HL-60/S4 (cell line): ENCODE measurements around the gene ADK.
"Not testable (repeated sequence)": the region's sequence is repeated elsewhere in the genome, so short reads cannot be mapped to it uniquely, and the experiment has no call there.

Experiments used
- in situ Hi-C: fragments of 300-500 bp; cut with MboI; formaldehyde crosslinking; loops from 2 replicates; pipeline ENCODE4 v1.14.3; 2022; ENCODE audit warnings: low sequenced_read_pairs

ADK gene

DNA sequence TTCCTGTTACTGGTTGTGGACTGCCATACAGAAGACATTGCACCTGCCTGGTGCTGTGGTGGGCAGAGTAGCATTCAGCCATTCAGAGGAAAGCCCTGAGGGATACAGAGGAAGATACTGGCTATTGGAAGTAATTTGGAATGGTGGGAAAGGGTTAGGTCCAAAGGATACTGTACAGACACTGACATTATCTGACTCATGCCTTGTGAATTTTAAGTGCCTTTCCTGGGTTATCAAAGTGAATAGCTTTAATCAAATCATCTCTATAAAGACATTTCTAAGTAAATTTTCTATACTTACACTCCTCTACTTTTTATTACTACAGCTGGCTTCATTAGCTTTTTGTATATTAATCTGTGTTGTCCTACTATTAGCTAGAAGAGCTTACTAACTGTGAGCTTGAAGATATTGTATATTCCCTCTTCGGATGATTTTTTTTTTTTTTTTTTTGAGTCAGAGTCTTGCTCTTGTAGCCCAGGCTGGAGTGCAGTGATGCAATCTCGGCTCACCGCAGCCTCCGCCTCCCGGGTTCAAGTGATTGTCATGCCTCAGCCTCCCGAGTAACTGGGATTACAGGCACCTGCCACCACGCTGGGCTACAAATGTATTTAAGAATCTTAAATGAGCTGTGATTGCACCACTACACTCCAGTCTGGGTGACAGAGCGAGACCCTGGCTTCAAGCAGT, 186.5 kb downstream of the ADK start:
- in situ Hi-C loops = no loop called here

DNA sequence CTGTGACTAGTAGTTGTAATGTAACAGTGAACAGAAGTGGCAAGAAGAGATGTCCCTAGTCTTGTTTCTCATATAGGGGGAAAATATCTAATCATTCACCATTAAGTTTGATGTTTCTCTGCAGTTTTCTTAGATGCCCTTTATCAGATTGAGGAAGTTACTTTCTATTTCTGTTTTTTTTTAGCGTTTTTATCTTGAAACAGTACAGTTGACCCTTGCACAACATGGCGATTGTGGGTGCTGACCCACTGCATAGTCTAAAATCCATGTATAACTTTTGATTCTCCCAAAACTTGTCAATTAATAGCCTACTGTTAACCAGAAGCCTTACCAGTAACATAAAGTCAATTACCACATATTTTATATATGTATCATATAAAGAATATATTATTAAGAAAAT, 192.0 kb downstream of the ADK start:
- in situ Hi-C loops = no loop called here

DNA sequence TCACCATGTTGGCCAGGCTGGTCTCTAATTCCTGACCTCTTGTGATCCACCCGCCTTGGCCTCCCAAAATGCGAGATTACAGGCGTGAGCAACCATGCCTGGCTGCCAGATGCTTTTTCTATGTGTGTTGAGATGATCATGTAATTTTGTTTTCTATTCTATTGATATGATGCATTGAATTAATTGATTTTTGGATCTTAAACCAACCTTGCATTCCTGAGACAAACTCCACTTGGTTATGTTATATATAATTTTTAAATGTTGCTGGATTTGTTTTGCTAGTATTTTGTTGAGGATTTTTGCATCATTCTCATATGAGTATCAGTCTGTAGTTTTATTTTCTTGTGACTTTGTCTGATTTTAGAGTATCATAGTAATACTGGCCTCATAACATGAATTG, 192.8 kb downstream of the ADK start:
- in situ Hi-C loops = no loop called here

DNA sequence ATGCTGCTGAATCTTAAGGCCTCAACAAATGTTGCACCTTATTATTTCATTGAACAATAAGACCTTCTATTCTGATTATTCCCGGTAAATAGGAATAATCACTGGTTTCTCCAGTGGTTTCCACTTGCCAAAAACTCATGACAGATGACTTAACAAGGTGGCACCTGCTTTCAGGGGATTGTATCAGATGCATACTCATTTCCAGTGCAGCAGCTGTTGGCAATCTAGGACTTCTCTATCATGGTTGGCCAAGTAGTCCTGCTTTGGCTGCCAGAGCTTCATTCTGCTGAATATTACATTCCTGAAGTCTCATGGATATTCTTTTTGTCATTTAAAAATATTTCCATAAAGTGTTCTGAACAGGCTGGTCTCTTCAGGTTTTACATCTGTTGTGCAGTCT, 193.3 kb downstream of the ADK start:
- in situ Hi-C loops = no loop called here

DNA sequence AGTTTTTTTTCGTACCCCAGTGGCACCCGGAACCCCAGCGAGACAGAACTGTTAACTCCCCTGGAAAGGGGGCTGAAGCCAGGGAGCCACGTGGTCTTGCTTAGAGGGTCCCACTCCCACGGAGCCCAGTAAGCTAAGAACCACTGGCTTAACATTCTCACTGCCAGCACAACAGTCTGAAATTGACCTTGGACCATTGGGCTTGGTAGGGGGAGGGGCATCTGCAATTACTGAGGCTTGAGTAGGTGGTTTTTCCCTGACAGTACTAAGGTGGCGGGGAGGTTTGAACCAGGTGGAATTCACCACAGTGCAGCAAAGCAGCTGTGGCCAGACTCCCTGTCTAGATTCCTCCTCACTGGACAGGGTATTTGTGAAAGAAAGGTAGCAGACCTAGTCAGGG, 196.5 kb downstream of the ADK start:
- in situ Hi-C loops = no loop called here

DNA sequence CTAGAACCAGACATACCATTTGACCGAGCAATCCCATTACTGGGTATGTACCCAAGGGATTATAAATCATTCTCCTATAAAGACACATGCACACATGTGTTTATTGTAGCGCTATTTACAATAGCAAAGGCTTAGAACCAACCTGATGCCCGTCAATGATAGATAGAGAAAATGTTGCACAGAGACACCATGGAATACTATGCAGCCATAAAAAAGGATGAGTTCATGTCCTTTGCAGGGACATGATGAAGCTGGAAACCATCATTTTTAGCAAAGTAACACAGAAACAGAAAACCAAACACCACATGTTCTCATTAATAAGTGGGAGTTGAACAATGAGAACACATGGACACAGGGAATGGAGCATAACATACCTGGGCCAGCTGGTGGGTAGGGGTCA, 202.0 kb downstream of the ADK start:
- in situ Hi-C loops = not testable (repeated sequence)

DNA sequence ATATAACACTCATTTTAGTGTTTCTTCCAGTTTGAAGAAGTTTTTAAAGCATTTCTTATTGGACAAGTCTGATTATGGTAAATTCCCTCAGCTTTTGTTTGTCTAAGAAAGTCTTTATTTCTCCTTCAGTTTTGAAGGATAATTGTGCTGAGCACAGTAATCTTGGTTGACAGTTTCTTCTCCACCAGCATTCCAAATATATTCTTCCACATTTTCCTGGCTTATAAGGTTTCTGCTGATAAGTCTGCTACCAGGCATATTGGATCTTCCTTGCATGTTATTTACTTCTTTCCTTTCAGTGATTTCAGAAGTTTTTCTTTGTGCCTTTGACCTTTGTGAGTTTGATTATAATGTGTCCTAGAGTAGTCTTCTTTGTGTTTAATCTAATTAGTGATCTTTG, 210.7 kb downstream of the ADK start:
- in situ Hi-C loops = no loop called here

DNA sequence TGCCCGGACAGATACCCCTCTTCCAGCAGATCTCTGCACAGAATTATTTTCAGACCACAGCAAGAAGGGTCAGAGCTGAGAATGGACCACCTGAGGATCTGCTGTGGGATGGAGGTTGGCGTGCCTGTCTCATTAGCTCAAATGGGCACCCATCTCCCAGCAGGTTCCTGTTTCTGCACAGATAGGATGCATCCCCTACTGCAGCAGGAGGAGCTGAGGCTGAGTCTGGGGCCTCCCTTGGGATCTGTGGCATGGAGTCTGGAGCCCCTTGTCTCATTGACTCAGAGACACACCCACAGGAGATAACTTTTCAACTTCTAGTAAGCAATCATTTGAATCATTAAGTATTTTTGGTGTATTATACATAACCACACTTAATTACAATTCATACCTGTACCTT, 212.7 kb downstream of the ADK start:
- in situ Hi-C loops = no loop called here

DNA sequence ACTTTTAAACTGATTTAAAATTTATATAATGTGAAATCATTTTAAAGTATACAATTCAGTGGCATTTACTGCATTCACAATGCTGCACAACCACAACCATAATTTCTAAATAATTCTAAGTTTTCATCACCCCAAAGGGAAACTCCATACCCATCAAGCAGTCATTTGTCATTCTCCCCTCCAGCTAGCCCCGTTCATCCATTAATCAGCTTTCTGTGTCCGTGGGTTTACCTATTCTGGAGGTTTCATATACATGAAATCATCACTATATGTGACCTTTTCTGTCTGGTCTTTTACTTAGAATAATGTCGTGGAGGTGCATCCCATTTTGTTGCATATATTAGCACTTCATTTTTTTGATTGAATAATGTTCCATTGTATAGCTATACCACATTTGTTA, 214.1 kb downstream of the ADK start:
- in situ Hi-C loops = no loop called here

DNA sequence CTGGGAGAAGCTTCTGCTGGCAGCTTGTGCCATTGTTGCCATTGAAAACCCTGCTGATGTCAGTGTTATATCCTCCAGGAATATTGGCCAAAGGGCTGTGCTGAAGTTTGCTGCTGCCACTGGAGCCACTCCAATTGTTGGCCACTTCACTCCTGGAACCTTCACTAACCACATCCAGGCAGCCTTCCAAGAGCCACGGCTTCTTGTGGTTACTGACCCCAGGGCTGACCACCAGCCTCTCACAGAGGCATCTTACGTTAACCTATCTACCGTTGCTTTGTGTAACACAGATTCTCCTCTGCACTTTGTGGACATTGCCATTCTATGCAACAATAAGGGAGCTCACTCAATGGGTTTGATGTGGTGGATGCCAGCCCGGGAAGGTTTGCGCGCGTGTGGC, 220.7 kb downstream of the ADK start:
- in situ Hi-C loops = no loop called here

DNA sequence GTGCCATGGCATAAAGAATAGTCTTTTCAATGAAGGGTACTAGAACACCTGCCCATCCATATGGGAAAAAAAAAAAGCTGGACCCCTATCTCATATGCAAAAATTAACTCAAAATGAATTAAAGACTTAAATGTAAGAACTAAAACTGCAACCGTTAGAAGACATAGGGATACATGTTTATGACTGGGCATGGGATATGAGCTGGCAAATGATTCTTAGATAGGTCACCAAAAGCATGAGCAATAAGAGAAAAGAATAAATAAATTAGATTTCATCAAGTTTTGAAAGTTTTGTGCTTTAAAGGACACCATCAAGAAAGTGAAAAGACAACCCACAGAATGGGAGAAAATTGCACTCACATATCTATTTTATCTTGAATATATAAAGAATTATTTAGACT, 222.0 kb downstream of the ADK start:
- in situ Hi-C loops = no loop called here

DNA sequence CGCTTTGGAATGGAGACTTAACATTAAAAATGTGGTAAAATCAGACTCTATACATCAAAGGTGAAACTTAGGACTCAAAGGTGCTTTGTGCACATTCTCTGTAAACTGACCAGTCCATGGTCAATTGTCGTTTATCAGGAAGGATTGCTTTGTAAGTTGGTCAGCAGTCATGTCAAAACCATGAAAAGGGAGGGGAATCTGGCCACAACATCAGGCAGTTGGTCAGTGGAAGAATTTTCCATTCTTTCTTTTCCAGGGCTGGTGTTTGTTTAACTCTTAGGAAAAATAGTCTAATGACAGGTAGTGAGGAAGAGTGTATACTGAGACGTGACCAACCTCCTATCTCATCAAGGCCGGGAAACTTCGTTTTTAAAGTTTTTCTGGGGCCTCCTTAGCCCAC, 226.5 kb downstream of the ADK start:
- in situ Hi-C loops = no loop called here

DNA sequence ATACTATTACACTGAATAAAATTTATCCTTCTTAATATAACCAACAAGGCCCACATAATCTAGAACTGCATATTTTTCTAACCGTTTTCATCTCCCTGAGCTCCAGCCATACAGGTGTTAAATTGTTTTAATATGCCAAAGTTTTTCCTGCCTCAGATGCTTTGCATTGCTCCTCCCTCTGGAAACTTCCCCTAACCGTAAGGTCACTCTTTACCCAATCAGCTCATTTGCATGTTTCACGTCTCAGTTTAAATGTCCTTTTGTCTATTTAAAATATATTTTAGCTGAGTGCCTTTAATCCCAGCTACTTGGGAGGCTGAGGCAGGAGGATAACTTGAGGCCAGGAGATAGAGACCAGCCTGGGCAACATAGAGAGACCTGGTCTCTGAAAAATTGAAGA, 228.5 kb downstream of the ADK start:
- in situ Hi-C loops = no loop called here

DNA sequence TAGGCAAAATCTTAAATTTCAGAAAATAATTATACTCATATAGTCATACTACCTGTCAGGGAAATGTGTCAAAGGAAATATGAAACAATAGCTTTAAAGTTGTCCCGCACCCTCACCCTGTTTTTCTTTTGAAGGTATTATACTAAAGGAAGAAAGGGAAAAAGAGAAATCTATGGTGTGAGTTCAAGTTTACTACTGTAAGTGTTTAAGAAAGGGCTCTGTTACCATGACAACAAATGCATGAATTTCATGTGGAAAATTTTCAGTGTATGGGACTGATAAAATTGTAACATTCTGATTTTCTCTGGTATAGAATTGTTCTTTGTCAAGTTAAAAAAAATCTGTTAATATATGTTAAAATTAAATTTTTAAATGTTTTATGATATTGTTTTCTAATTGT, 229.8 kb downstream of the ADK start:
- in situ Hi-C loops = no loop called here

DNA sequence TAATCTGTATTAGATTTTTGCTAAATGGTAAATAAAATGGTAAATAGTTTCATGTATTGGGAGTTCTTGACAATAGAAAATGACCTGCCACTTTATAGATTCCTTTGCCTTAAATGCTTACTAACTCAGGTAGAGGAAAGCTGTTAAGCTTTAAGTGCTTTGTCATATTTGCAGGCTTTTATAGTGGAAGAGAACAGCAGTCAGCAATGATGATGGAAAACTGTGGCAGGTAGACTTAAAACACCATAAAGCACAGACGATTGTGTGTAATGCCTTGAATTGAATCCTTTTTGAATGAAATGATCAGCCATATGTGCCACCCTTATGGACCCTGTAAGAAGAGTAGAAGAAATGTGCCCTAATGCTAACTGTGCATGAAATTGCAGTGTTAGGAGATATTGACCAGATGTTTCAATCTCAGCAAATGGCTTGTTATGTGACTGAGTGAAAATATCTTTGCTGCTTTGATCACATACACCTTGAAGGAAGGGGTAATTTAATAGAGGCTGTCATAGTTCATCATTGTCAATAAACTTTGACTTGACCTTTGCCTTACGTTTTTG, 230.4 kb downstream of the ADK start:
- in situ Hi-C loops = no loop called here

DNA sequence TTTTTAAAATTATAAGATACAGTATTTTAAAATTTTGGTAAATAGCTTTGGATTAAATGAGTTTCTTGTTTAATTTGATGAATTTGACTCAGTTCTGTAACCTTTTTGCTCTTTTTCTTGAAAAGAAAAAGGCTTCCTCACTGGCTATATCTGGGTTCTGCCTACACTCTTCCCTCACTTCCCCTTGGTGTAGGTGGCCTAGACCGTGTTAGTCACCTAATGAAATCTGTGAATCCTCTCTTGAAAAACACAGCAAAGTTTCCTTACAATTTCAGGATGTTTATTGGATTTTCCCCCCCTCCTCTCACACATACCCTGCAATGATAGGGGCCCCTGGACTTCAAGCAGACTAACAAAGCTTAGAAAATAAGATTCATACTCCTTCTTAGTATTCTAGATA, 231.6 kb downstream of the ADK start:
- in situ Hi-C loops = no loop called here

DNA sequence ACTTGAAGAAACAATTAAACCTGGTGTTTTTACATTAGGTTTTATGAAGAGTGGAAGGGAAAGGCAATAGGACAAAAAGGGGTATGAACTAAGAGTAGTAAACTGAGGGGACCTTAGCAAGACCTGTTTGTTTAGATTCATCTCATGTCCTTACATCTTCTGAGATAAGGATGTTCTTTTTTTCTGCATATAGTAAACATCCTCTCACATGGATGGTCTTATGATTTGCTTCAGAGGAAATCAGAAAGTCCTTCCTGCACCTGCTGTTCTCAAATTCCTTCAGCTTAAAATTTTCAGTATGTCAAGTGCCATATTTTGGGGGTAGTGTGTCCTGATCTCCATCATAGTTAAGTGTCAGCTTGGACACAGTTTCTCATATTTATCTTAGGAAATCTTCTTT, 232.6 kb downstream of the ADK start:
- in situ Hi-C loops = no loop called here

DNA sequence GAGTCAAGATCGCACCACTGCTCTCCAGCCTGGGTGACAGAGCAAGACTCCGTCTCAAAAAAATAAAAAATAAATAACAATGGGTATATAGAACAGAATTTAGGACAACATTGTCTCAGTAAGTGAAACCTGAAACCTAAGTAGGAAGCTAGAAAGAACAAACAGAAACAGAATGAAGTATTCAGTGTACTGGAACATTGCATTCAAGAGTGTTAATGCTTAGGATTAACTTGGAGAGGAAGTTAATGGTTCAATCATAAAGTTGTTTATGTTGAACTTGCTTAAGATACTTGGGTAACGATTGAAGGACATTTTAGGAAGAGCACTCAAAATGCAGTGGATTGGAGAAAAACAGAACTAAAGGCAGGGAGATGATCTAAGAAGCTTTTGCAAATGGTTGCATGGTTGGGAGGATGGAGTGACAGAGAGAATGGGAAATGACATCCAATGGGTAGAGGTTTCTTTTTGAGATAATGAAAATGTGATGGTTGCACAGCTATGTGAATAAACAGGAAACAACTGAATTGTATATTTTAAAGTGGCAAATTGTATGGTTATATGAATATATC, 233.7 kb downstream of the ADK start:
- in situ Hi-C loops = no loop called here

DNA sequence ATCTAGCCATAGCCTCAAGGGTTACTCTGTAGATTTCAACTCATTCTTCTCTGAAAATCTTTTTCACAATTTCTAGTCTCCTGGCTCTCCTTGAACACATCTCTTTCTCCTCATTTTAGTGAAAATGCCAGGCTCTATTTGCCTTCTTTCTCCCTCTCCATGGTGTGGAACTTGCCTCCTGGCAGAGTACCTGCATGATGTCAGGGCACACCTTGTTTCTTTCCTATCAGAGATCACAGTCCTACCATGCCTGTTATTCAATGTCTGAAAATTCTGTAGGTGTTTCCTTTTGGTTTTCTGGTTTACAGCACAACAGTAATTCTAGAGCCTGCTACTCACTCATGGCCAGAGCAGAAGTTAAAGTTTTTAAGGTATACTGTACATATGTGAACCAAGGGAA, 237.8 kb downstream of the ADK start:
- in situ Hi-C loops = no loop called here

DNA sequence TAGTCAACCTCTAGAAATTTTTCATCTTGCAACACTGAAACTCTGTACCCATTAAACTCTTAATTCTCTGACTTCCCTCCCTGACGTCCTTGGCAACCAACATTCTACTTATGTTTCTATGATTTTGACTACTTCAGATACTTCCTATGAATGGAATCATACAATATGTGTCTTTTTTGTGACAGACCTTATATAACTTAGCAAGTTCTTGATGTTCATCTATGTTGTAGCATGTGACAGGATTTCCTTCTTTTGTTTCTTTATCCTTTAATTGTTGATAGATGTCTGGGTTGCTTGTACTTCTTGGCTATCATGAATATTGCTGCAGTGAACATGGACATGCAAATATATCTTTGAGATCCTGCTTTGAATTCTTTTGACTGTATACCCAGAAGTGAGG, 240.8 kb downstream of the ADK start:
- in situ Hi-C loops = no loop called here

DNA sequence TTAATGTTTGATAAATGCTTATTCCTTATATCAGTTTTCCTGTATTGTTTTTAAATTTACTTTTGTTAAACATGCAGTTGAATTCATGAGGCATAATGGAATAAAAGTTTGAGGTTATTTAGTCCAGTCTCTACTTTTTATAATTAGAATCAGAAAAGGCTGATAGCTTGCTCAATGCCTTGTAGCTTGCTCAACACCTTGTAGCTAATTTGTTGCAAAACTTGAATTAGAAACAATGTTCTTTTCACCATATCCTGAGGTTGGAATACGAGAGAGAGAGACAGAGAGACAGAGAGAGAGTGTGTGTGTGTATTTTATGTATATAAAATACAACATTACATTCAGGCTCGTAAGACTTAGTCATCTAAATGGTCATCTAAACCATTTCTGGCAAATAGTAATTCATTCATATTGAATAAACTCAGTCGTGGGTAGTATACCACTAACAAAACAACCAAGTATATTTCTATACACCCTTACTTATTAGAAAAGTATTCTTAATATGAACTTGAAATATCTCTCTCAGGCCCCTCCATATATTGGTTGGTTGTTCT, 243.5 kb downstream of the ADK start:
- in situ Hi-C loops = no loop called here

DNA sequence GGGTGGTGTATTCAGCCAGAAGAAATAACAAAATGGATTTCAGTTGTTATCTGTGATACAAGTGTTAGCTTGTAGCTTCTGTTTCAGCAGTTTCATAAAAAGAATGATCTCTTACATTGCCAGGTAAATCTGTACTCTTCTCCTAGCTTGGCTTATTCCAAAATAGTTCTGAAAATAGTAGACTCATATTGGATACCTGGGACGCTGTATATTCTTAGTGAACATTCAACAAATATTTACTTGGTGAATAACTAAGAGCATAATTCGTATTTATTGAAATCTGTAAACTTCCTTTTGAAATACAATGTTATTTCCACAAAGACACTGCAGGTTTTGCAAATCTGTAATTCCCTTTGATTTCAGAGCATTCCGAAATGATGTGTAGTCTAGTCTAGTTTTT, 249.2 kb downstream of the ADK start:
- in situ Hi-C loops = no loop called here

DNA sequence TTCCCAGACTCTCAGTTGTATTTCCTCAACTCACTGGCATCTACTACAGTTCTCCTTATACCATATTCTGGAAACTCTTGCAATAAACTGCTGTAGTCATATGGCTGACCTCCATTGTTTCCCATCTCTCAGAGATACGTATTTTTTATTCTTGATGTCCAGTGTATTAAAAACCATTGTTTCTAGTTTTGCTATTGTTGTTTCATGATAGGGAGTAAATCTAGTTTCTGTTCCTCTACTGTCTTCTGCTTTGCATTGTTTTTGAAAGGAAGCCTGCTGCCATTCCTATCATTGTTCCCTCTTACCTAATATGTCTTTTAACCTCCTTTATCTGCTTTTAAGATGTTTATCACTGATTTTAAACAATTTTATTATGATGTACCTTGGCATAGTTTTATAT, 255.0 kb downstream of the ADK start:
- in situ Hi-C loops = no loop called here
